ENCODE results near the gene SSPN. TPM values are rescaled to one million over a fixed set of nuclear protein-coding genes. Genes with fewer than 3 reads are reported as not detected.

The SSPN gene
- total RNA-seq, 4 donors from 2014 or later = 0.99 to 11.3 (median 3.1) TPM

GRCh38 chr12:26153421-26154154, 41.8 kb upstream of the SSPN start:
- no peak for DNase-seq
- H3K27me3 ChIP-seq = no peaks in the 10 kb centered on the region
- H3K27ac ChIP-seq = no peak overlapping the region
- peaks cover 0 to 12% (median 6%) of the 10 kb centered on the region in 3 donors for H3K4me1 ChIP-seq
- no peak overlapping the region for H3K4me3 ChIP-seq
- H3K9me3 ChIP-seq = no peaks in the 10 kb centered on the region
- no peak for TF ChIP-seq POLR2A (IDR thresholded peaks at IDR 0.05)
- no peak for TF ChIP-seq CTCF (IDR thresholded peaks at IDR 0.05)
- no peaks in the 10 kb centered on the region for H3K36me3 ChIP-seq
- WGBS, 2 donors = 41 to 63% methylated on average over 5 of the region's 5 CpGs
- intact Hi-C loops (cut with DNase I) = no loop called here

GRCh38 chr12:26156201-26156871, 39.0 kb upstream of the SSPN start:
- H3K27me3 ChIP-seq = no peaks in the 10 kb centered on the region
- TF ChIP-seq CTCF (IDR thresholded peaks at IDR 0.05) = no peak
- no peak for TF ChIP-seq POLR2A (IDR thresholded peaks at IDR 0.05)
- no peak overlapping the region for H3K27ac ChIP-seq

GRCh38 chr12:26157001-26157400, 38.4 kb upstream of the SSPN start:
- 58 to 66% methylated on average over 3 of the region's 3 CpGs for WGBS, 2 donors
- TF ChIP-seq POLR2A (IDR thresholded peaks at IDR 0.05) = no peak
- TF ChIP-seq CTCF (IDR thresholded peaks at IDR 0.05) = no peak
- peak overlapping the region in 1 of 4 donors; percentile 22 for H3K27ac ChIP-seq

More at GRCh38 chr12:26156201-26156871, 39.0 kb upstream of the SSPN start:
- Histone ChIP-seq H3K9me3 (no peaks in the 10 kb centered on the region), H3K4me3 (no peak overlapping the region), H3K36me3 (no peaks in the 10 kb centered on the region), H3K4me1 (peaks cover 0 to 11% (median 4%) of the 10 kb centered on the region in 3 donors)
- DNase-seq = no peak
- intact Hi-C loops (cut with DNase I) = no loop called here
- WGBS, 2 donors = 79 to 80% methylated on average over 17 of the region's 17 CpGs

GRCh38 chr12:26158078-26158764, 37.2 kb upstream of the SSPN start:
- no peak overlapping the region for H3K4me3 ChIP-seq

More at GRCh38 chr12:26157001-26157400, 38.4 kb upstream of the SSPN start:
- peaks cover 0 to 11% (median 4%) of the 10 kb centered on the region in 3 donors for H3K4me1 ChIP-seq
- H3K27me3 ChIP-seq = no peaks in the 10 kb centered on the region
- H3K36me3 ChIP-seq = no peaks in the 10 kb centered on the region
- no peak for DNase-seq
- H3K9me3 ChIP-seq = no peaks in the 10 kb centered on the region
- H3K4me3 ChIP-seq = no peak overlapping the region
- intact Hi-C loops (cut with DNase I) = no loop called here

More at GRCh38 chr12:26158078-26158764, 37.2 kb upstream of the SSPN start:
- no peaks in the 10 kb centered on the region for H3K27me3 ChIP-seq
- no peak for DNase-seq
- intact Hi-C loops (cut with DNase I) = no loop called here
- H3K9me3 ChIP-seq = no peaks in the 10 kb centered on the region
- WGBS, 2 donors = 58 to 71% methylated on average over 1 to 3 of the region's 3 CpGs
- H3K27ac ChIP-seq = peak overlapping the region in 1 of 4 donors; percentile 6
- no peaks in the 10 kb centered on the region for H3K36me3 ChIP-seq
- H3K4me1 ChIP-seq = peaks cover 0 to 11% (median 4%) of the 10 kb centered on the region in 3 donors
- TF ChIP-seq POLR2A (IDR thresholded peaks at IDR 0.05) (no peak), CTCF (IDR thresholded peaks at IDR 0.05) (peak in 2 of 6 experiments; percentile 13 to 47)

Measured in esophagus squamous epithelium (tissue), 5 donors.